Raji (cell line): Measurements from ENCODE around the gene FBXL17.

Experiments
- POLR2A ChIP-seq: IDR thresholded peaks from 2 replicates; pipeline ENCODE4 v1.6.1; 2011; ENCODE audit warnings: low read depth, low read length, control low read depth; ENCODE audit not compliant: insufficient read depth

Gene FBXL17

DNA sequence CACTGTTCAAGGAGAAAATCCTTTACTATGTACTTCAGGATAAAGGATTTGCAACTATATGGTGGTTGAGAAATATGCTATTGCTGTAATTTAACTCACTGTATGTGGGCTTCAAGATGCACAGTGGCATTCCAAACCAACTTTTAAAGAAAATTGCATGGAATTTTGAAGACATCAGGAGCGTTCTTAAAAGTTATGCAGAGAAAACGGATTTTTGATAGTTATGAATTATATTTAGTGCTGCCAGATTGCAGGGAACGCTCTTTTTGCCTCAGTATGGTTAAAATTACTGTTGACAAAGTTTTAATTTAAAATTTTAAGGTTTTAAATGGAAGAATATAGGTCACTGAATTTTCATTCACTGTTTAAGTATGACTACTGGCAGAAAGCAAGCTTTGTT, 375.1 kb downstream of the FBXL17 start:
- no peak for TF ChIP-seq POLR2A

DNA sequence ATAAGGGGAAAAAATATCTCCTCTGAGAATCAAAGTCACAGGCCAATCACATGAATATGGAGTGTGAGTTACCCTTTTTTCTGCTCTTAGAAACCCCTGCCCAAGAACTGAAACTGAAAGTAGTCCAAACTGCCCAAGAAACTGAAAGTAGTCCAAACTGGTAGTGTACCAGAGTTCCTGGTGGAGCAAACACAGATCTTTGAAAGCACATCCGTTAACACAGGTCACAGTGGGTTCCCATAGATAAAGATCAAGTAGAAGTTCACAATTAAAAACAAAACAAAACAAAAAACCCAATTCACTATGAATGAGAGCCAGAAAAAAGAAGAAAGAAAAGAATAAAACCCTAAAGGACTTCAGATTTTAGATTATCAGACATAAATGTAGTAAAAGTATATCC, 378.7 kb downstream of the FBXL17 start:
- TF ChIP-seq POLR2A = no peak

DNA sequence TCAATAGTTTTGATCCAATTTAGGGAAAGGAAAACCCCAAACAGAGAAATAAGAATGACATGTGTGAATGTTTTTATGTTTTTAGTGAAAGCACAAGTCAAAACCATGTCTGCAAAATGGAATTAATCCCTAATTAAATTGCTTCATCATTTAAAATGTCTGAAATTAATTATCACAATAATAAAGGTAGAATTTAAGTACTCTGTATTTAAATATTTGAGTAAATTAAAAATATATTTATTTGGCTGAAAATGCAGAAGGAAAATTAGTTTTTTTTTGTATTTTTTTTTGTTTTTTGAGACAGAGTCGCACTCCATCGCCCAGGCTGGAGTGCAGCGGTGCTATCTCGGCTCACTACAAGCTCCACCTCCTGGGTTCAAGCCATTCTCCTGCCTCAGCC, 380.7 kb downstream of the FBXL17 start:
- no peak for TF ChIP-seq POLR2A

DNA sequence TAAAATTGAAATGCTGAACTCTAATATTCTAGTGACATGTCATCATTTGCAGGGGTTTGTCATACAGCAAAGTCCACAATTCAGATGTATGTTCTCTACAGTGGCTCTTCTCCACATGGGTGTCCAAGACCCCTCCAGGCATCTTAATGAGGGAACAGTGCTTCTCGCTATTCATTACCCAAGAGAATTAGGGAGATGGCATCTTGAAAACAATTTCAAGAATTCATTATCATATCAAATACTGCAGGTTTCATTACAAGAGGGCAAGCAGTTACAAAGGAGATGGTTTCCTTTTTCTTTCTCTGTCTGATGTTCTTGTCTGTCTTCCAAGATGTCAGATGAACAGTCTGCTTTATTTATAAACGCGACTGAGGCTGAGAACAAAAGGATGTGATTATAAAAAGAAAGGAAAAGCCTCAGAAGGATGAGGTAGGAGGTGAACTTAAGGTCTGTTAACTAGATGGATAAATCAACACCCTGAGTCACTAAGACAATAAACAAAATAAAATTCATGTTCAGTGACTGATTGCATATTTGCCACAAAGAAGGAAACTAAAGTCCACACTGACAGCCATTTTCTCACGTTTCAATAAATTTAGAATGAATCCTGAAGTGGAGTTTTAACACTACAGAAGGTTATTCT, 384.4 kb downstream of the FBXL17 start:
- no peak for TF ChIP-seq POLR2A

DNA sequence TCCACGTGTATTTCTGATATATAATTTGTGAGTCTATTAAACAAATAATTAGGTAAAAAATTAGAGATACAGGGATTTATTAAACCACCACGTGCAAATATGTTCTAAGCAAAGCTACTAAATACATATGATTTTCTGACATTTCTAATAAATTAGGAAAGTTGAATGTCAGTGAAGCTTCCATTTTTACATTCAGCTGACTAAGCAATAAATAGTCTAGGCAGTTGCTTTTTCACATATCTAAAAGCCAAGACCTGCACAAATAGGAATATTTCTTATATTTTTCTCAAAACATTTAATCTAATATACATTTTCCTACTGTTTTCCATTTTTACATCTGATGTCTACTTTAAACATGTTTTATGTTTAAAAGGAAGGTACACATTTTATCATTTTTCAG, 388.6 kb downstream of the FBXL17 start:
- no peak for TF ChIP-seq POLR2A

DNA sequence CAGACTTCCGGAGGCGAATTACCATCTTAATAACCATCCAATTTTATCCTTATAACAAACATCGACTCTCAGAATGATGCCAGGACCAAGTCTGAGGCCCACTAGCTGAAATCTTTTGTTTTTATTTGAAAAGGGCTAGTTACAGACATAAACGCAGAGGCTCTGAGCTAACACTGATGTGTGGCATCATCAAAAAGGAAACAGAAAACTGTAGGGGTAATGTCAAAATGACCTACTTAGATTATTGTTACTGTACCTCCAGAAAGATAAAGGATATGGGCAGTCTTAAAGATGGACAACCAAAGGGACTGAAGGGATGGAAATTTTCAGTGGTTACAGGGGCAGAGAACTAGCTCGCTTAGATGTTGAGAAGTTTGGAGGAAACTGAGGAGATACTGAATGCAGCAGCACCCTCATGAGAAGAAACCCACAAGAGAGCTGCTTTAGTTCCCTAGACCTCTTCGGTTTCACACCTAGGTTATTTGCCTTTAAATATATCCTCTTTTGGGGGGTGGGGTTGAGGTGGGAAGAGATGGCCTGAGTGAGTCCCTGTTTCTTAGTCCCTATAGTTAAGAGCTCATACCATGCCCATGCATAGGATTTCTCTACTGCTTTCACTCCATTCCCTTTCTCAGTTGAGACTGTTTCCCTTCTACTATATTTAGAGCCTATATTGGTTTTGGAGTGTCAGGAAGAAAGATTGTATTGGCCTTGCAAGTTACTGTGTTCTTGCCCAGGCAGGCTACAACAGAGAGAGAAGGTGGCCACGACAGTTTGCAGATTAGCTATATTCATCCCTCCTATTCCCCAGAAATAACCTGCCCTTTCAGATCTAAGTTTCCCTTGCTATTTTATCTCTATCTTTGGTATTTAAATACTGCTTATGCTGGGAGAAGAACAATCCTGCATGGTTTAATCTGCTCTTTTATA, 390.8 kb downstream of the FBXL17 start:
- TF ChIP-seq POLR2A = no peak

DNA sequence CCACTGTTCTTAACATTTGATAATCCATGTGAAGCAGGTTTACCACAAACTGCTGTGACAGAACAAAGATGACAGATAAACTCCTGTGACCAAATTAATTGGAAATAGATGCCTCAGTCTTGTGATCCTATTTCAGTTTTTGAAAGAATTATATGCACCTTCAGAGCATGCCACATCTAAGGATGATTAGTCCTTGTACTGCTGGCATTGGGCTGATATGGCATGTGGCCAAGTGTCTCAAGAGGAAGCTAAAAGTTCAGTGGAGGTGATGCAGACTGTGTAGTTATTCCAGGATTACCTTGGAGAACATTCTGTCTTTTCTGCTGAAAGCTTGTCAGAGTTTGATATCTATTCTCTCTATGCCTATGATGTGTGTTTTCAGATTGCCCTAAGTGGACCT, 396.8 kb downstream of the FBXL17 start:
- no peak for TF ChIP-seq POLR2A

DNA sequence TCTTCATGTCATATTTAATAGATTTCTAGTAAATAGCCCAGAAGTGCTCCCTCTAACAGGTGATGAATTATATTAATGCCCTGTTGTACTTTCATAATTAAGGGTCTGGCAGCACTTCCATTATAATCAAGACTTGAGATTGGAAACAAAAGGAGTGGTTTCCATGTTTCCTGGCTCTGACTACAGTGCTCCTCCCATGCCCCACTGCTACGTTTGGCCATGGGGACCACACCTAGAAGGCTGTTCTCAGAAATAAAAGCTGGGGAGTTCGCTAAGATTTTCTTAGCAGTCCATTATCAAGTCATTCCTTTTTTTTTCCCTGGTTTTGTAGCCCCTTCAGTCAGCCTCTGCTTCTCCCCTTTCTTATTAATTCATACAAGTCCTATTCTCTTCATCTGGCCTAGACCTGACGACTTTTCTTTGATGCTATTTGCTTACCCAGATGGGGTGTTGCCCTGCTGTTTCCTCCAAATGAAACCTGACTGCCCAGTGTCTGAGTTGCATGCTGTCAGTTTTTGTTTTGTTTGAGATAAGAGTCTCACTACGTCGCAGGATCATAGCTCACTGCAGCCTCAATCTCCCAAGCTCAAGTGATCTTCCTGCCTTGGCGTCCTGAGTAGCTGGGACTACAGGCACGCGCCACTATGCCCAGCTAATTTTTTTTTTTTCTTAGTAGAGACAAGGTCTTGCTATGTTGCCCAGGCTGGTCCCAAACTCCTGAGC, 399.0 kb downstream of the FBXL17 start:
- no peak for TF ChIP-seq POLR2A

DNA sequence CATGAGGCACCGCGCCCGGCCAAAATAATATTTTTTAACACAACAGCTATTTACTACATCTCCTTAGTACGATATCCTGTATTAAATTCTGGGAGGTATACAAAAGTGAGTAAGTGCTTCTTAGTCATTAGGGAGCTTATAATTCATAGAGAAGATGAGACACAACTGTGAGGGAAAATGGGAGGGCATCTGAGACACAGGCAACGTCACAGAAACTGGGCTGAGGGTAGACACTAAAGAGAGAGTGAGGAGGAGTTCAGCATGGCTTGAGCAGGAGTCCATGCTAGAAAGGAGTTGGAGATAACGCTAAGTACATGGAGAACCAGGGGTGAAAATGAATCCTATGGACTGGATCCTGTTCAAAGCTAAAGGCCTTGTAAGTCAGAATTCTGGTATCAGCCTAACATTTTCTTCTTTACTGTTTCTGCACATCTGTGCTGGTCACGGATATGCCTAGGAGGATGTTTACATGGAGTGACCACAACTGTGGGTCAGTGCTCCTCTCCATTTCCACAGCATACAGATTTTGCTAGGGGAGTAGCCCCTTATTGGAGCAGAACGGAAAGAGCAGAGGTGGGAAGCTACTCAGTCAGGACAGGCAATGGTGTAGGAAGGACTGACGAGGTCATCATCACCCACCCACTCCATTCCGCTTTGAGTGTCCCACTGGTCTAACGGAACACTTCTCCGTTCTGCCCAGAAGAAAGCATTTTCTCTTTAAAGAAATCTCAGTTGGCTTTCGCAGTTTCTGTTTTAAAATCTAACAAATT, 400.8 kb downstream of the FBXL17 start:
- no peak for TF ChIP-seq POLR2A

DNA sequence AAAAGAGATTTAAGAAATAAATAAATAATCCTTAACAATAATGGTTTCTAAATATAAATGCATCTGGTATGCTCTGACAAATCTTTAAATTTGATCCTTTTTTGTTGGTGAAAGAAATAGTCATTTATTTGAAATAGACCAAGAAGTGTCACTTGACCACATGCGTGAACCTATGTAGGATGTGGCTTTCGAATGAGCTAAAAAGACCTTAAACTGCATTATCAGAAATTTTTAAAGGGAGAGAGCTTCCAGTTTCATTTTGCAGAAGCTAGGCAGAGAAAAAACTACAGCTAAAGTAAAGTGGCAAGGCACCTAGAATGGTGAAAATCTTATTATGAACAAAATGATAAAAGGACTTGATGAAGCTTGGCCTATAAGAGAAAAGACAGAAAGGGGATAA, 402.0 kb downstream of the FBXL17 start:
- TF ChIP-seq POLR2A = no peak

DNA sequence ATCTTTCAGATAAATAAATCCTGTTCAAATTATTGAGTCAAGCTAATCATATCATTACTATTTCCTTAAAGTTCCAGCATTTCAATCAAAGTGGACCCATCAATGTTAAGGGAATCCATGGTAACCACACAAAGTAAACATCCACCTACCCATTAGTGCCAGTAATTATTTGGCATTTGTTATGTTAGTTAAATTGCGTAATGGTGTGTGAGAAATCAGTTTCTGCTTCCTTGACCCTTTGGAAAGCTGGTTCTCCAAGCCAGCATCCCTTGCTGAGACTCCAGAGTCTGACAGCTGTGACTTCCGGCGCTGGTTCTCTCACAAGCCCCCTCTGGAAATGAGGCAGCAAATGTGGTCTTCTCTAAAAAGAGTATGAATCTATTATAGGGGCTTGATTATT, 402.6 kb downstream of the FBXL17 start:
- no peak for TF ChIP-seq POLR2A

DNA sequence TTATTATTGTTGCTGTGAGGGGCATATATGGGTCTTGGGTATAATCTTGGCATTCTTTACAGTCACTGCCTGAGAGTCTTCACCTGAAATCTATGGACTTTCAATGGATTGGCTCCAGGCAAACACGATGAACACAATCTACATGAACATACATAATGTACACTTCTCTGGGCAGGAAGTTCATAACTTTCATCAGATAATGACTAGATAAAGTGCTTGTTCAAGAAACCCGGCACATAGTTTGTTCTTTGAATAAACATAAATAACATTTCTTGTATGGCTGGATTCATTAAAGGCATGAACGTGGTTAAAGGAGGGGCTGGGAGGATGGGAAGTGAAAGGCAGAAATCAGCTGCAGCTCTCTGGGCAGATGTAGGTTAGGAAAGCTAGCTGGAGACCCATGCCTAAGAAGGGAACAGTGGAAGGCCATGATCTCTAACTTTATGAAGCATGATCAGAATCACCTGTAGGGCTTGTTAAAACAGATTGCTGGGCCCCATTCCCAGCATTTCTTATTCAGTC, 404.3 kb downstream of the FBXL17 start:
- TF ChIP-seq POLR2A = no peak

DNA sequence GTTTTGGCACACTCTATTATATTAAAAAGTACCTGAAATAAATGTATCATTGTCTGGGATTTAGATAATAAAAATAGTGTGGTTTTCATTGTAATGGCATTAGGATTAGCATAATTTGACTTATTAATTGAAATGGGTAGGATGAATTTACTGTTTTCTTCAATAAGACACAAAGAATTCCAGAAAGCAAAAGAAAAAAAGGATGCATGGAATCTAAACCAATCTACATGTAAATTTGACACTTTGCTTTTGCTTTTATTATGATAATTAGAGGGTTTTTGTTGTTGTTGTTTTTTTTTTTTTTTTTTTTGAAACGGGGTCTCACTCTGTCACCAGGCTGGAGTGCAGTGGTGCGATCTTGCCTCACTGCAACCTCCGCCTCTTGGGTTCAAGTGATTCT, 406.3 kb downstream of the FBXL17 start:
- TF ChIP-seq POLR2A = no peak

DNA sequence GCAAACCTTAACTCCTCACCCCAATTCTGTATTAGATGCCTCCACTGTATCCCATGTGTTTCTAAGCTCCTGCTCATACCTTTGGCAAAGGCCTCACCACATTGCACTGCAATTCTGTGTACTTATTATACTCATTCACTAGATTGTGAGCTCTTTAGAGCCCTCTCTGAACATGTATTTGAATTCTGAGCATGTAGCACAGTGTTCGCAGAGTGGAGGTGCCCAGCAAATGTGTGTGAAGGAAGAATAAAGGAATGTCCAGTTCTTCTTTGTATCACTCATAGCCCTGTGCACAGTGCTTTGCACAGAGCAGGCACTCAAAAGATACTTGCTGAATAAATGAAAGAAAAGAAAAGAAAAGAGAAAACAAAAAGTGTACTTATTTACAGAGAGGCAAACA, 410.1 kb downstream of the FBXL17 start:
- no peak for TF ChIP-seq POLR2A

DNA sequence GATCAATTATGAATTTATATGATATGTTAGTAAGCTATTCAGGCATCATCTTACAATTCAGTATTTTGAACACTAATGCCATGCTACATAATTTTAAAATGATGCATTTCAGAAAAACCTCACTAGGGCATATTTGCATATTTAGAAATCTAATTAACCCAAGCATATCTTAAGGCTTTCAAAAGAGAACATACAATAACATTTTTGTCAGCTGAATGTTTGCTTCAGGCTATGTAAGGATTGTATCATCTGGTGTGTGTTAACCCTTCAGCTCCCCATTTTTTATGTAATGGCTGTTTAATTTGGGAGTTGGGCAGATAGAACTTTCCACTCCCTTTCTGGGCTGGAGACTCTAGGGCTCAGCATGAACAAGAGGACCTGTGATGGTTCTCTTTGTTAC, 412.1 kb downstream of the FBXL17 start:
- TF ChIP-seq POLR2A = no peak
